Measurements from ENCODE around the gene UQCR11. TPM values are rescaled to one million over a fixed set of nuclear protein-coding genes. Genes with fewer than 3 reads are reported as not detected.

UQCR11 gene
- total RNA-seq = 100 to 1,000 TPM; 229 to 244 TPM

GRCh38 chr19:1605236-1606137 is at the start of gene UQCR11:
Gene UQCR11, minus strand, starts transcription at chr19:1605462. Its CDS starts 53 bp downstream, at chr19:1605409.
- no peaks in the 10 kb centered on the region for H3K9me3 Mint-ChIP-seq

GRCh38 chr19:1654178-1654792 is 49.0 kb upstream of the UQCR11 start:
- peak overlapping the region; percentile 11 for H3K27ac Mint-ChIP-seq
- H3K4me1 Mint-ChIP-seq = peaks cover 18% of the 10 kb centered on the region
- DNase-seq = no peak
- H3K4me3 Mint-ChIP-seq = peak overlapping the region; percentile 39
- no peaks in the 10 kb centered on the region for H3K27me3 Mint-ChIP-seq
- peaks cover 5% of the 10 kb centered on the region for H3K36me3 Mint-ChIP-seq
- no peaks in the 10 kb centered on the region for H3K9me3 Mint-ChIP-seq

More at GRCh38 chr19:1605236-1606137, at the start of gene UQCR11:
- DNase-seq = peak; percentile 93
- Mint-ChIP-seq H3K4me1 (peaks cover 42% of the 10 kb centered on the region), H3K36me3 (peaks cover 22% of the 10 kb centered on the region), H3K27ac (peak within 1 kb of the TSS; percentile 96), H3K27me3 (no peaks in the 10 kb centered on the region), H3K4me3 (peak within 1 kb of the TSS; percentile 92)

- peaks cover 23% of the 10 kb centered on the region for H3K4me1 Mint-ChIP-seq
- peak overlapping the region; percentile 80 for H3K4me3 Mint-ChIP-seq
- no peaks in the 10 kb centered on the region for H3K27me3 Mint-ChIP-seq
- no peaks in the 10 kb centered on the region for H3K9me3 Mint-ChIP-seq
- peaks cover 8% of the 10 kb centered on the region for H3K36me3 Mint-ChIP-seq
- DNase-seq = peak; percentile 19
- peak overlapping the region; percentile 85 for H3K27ac Mint-ChIP-seq
These were observed 48.0 kb upstream of the UQCR11 start for GRCh38 chr19:1653300-1653628.

- Mint-ChIP-seq H3K27me3 (no peaks in the 10 kb centered on the region), H3K9me3 (no peaks in the 10 kb centered on the region), H3K27ac (peak within 1 kb of the TSS; percentile 95), H3K36me3 (peaks cover 8% of the 10 kb centered on the region), H3K4me1 (peaks cover 23% of the 10 kb centered on the region), H3K4me3 (peak within 1 kb of the TSS; percentile 88)
- peak; percentile 98 for DNase-seq
These were observed 47.4 kb upstream of the UQCR11 start, which contains the start of gene TCF3 for GRCh38 chr19:1652471-1653299. Gene TCF3, minus strand, starts transcription at chr19:1652615. Its CDS starts 2,367 bp downstream, at chr19:1650248.

- Mint-ChIP-seq H3K36me3 (peaks cover 8% of the 10 kb centered on the region), H3K4me1 (peaks cover 23% of the 10 kb centered on the region), H3K27ac (peak overlapping the region; percentile 95), H3K9me3 (no peaks in the 10 kb centered on the region), H3K27me3 (no peaks in the 10 kb centered on the region), H3K4me3 (peak overlapping the region; percentile 88)
- peak; percentile 59 for DNase-seq
These were observed 46.5 kb upstream of the UQCR11 start for GRCh38 chr19:1651568-1652291.

- H3K4me1 Mint-ChIP-seq = peaks cover 23% of the 10 kb centered on the region
- H3K4me3 Mint-ChIP-seq = peak overlapping the region; percentile 88
- peaks cover 8% of the 10 kb centered on the region for H3K36me3 Mint-ChIP-seq
- no peaks in the 10 kb centered on the region for H3K27me3 Mint-ChIP-seq
- peak; percentile 82 for DNase-seq
- H3K27ac Mint-ChIP-seq = peak overlapping the region; percentile 95
- H3K9me3 Mint-ChIP-seq = no peaks in the 10 kb centered on the region
These were observed 45.6 kb upstream of the UQCR11 start for GRCh38 chr19:1650650-1651567.

- peak overlapping the region; percentile 88 for H3K4me3 Mint-ChIP-seq
- H3K36me3 Mint-ChIP-seq = peaks cover 8% of the 10 kb centered on the region
- DNase-seq = no peak
- H3K9me3 Mint-ChIP-seq = no peaks in the 10 kb centered on the region
- peaks cover 23% of the 10 kb centered on the region for H3K4me1 Mint-ChIP-seq
- peak overlapping the region; percentile 95 for H3K27ac Mint-ChIP-seq
- no peaks in the 10 kb centered on the region for H3K27me3 Mint-ChIP-seq
These were observed 44.7 kb upstream of the UQCR11 start for GRCh38 chr19:1649706-1650649.

- H3K4me3 Mint-ChIP-seq = no peak overlapping the region
These were observed 43.8 kb upstream of the UQCR11 start for GRCh38 chr19:1648920-1649541.

GRCh38 chr19:1648459-1648849 is 43.2 kb upstream of the UQCR11 start:
- Mint-ChIP-seq H3K4me1 (peaks cover 23% of the 10 kb centered on the region), H3K4me3 (no peak overlapping the region), H3K36me3 (peaks cover 8% of the 10 kb centered on the region), H3K9me3 (no peaks in the 10 kb centered on the region), H3K27me3 (no peaks in the 10 kb centered on the region), H3K27ac (no peak overlapping the region)
- no peak for DNase-seq

More at GRCh38 chr19:1648920-1649541, 43.8 kb upstream of the UQCR11 start:
- Mint-ChIP-seq H3K36me3 (peaks cover 8% of the 10 kb centered on the region), H3K27me3 (no peaks in the 10 kb centered on the region), H3K9me3 (no peaks in the 10 kb centered on the region), H3K4me1 (peaks cover 23% of the 10 kb centered on the region), H3K27ac (no peak overlapping the region)
- DNase-seq = peak; percentile 21

GRCh38 chr19:1647501-1648458 is 42.5 kb upstream of the UQCR11 start:
- peaks cover 23% of the 10 kb centered on the region for H3K4me1 Mint-ChIP-seq
- H3K27ac Mint-ChIP-seq = no peak overlapping the region
- H3K9me3 Mint-ChIP-seq = no peaks in the 10 kb centered on the region
- H3K4me3 Mint-ChIP-seq = no peak overlapping the region
- DNase-seq = no peak
- no peaks in the 10 kb centered on the region for H3K27me3 Mint-ChIP-seq
- peaks cover 8% of the 10 kb centered on the region for H3K36me3 Mint-ChIP-seq

GRCh38 chr19:1646659-1647453 is 41.6 kb upstream of the UQCR11 start:
- peaks cover 23% of the 10 kb centered on the region for H3K4me1 Mint-ChIP-seq
- no peak for DNase-seq
- no peaks in the 10 kb centered on the region for H3K27me3 Mint-ChIP-seq
- H3K36me3 Mint-ChIP-seq = peaks cover 8% of the 10 kb centered on the region
- no peak overlapping the region for H3K4me3 Mint-ChIP-seq
- H3K9me3 Mint-ChIP-seq = no peaks in the 10 kb centered on the region
- H3K27ac Mint-ChIP-seq = no peak overlapping the region

All from activated naive CD8-positive, alpha-beta T cell treated with anti-CD3 and anti-CD28 coated beads for 36 hours (primary cell).